Neural progenitor cell (in vitro differentiated cells): ENCODE data around the gene DNTTIP2. TPM values are rescaled to one million over a fixed set of nuclear protein-coding genes. Genes with fewer than 3 reads are reported as not detected.
A peak's percentile ranks its signal among the peaks of the same experiment; 100 is the strongest.
"Not testable (repeated sequence)": the region's sequence is repeated elsewhere in the genome, so short reads cannot be mapped to it uniquely, and the experiment has no call there.

Experiments
- DNase-seq: peaks from one replicate; pipeline ENCODE4 v3.0.0-alpha.2; 2016; ENCODE audit warnings: low spot score
- H2AFZ ChIP-seq: fragments of 200-600 bp; sonication (generic); replicated peaks from 2 replicates; pipeline ENCODE4 v1.6.1; 2016; ENCODE audit warnings: antibody characterized with exemption
- H3F3A ChIP-seq: fragments of 200-600 bp; sonication (generic); 2 replicates; pipeline ENCODE4 v1.6.1; 2016; ENCODE audit warnings: antibody characterized with exemption, low read depth
- H3K27ac ChIP-seq: fragments of 200-600 bp; sonication (generic); 2 replicates; pipeline ENCODE4 v1.5.1; 2016; ENCODE audit warnings: mild to moderate bottlenecking
- H3K27me3 ChIP-seq: fragments of 200-600 bp; sonication (generic); 2 replicates; pipeline ENCODE4 v1.6.1; 2016; ENCODE audit warnings: mild to moderate bottlenecking, moderate library complexity
- H3K36me3 ChIP-seq: fragments of 200-600 bp; sonication (generic); 2 replicates; pipeline ENCODE4 v1.5.1; 2016
- H3K4me1 ChIP-seq: fragments of 200-600 bp; sonication (generic); 2 replicates; pipeline ENCODE4 v1.6.1; 2016; ENCODE audit warnings: mixed run types
- H3K4me2 ChIP-seq: fragments of 200-600 bp; sonication (generic); 2 replicates; pipeline ENCODE4 v1.6.1; 2016
- H3K4me3 ChIP-seq: fragments of 200-600 bp; sonication (generic); 2 replicates; pipeline ENCODE4 v1.5.1; 2016
- H3K79me2 ChIP-seq: fragments of 200-600 bp; sonication (generic); 2 replicates; pipeline ENCODE4 v1.6.1; 2016; ENCODE audit warnings: low read depth
- H3K9ac ChIP-seq: fragments of 200-600 bp; sonication (generic); 2 replicates; pipeline ENCODE4 v1.6.1; 2016
- H3K9me3 ChIP-seq: fragments of 200-600 bp; sonication (generic); 2 replicates; pipeline ENCODE4 v1.5.1; 2016; ENCODE audit warnings: low read depth
- H4K20me1 ChIP-seq: fragments of 200-600 bp; sonication (generic); 2 replicates; pipeline ENCODE4 v1.6.1; 2016; ENCODE audit warnings: low read depth
- H3K27ac Mint-ChIP-seq: 3 replicates; pipeline ENCODE4 v1.8.0; 2021; ENCODE audit warnings: mixed read lengths
- H3K27me3 Mint-ChIP-seq: 2 replicates; pipeline ENCODE4 v1.8.0; 2022; ENCODE audit warnings: low read depth, mild to moderate bottlenecking, inconsistent platforms, moderate library complexity, mixed read lengths; ENCODE audit not compliant: insufficient read depth
- H3K36me3 Mint-ChIP-seq: 3 replicates; pipeline ENCODE4 v1.8.0; 2021; ENCODE audit warnings: mixed read lengths
- H3K4me1 Mint-ChIP-seq: 3 replicates; pipeline ENCODE4 v1.8.0; 2021; ENCODE audit warnings: mixed read lengths
- H3K4me3 Mint-ChIP-seq: 3 replicates; pipeline ENCODE4 v1.8.0; 2021; ENCODE audit warnings: mild to moderate bottlenecking, moderate library complexity, mixed read lengths
- H3K9me3 Mint-ChIP-seq: 3 replicates; pipeline ENCODE4 v1.8.0; 2020; ENCODE audit warnings: mixed read lengths
- EZH2 ChIP-seq: fragments of 200-600 bp; sonication (generic); IDR thresholded peaks from 2 replicates; pipeline ENCODE4 v1.6.1; 2017; ENCODE audit warnings: antibody characterized with exemption, mild to moderate bottlenecking, moderate library complexity
- EZH2phosphoT487 ChIP-seq: fragments of 200-600 bp; sonication (generic); IDR thresholded peaks from 2 replicates; pipeline ENCODE4 v1.6.1; 2017; ENCODE audit warnings: antibody characterized with exemption
- total RNA-seq: library from RNA; depleted of rRNA; stranded (reverse); fragments of >200 nt; gene quantifications from 2 replicates; pipeline ENCODE4 v1.2.3, GENCODE V29; 2015; ENCODE audit warnings: low replicate concordance
- TF ChIP-seq, protein P1 (sequence below): fragments of 200-600 bp; sonication (generic); IDR thresholded peaks from 2 replicates; pipeline ENCODE4 v1.5.1; 2017; ENCODE audit warnings: antibody characterized with exemption, mild to moderate bottlenecking

DNTTIP2 gene
- total RNA-seq, 1 donor from 2014 or later: 62.5 TPM

DNA sequence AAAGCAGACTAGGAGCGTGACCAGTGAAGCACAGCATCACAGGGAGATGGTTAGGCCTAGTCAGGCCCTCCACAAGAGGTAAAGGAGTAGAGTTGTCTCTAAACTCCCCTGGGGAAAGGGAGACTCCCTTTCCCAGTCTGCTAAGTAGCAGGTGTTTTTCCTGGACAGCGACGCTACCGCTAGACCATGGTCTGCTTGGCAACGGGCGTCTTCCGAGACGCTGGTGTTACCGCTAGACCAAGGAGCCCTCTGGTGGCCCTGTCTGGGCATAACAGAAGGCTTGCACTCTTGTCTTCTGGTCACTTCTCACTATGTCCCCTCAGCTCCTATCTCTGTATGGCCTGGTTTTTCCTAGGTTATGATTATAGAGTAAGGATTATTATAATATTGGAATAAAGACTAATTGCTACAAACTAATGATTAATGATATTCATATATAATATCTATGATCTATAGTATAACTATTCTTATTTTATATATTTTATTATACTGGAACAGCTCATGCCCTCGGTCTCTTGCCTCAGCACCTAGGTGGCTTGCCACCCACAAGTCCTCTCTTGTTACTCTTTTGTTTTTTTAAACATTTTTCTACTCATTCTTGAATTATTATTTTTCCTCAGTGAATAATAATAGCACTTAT, 28.2 kb downstream of the DNTTIP2 start:
- Mint-ChIP-seq H3K36me3 (peaks cover 13% of the 10 kb centered on the region), H3K4me1 (peaks cover 10% of the 10 kb centered on the region), H3K9me3 (peaks cover 36% of the 10 kb centered on the region), H3K27me3 (peaks cover 22% of the 10 kb centered on the region)
- not testable (repeated sequence) for H3K79me2 ChIP-seq, H3K27me3 ChIP-seq, H3K9me3 ChIP-seq, H3K9ac ChIP-seq, H3K27ac Mint-ChIP-seq, H4K20me1 ChIP-seq, H3K4me1 ChIP-seq, H3K27ac ChIP-seq, H3K4me3 ChIP-seq, H3K4me3 Mint-ChIP-seq, H3K36me3 ChIP-seq, H2AFZ ChIP-seq, H3K4me2 ChIP-seq
- TF ChIP-seq, protein P1, sequence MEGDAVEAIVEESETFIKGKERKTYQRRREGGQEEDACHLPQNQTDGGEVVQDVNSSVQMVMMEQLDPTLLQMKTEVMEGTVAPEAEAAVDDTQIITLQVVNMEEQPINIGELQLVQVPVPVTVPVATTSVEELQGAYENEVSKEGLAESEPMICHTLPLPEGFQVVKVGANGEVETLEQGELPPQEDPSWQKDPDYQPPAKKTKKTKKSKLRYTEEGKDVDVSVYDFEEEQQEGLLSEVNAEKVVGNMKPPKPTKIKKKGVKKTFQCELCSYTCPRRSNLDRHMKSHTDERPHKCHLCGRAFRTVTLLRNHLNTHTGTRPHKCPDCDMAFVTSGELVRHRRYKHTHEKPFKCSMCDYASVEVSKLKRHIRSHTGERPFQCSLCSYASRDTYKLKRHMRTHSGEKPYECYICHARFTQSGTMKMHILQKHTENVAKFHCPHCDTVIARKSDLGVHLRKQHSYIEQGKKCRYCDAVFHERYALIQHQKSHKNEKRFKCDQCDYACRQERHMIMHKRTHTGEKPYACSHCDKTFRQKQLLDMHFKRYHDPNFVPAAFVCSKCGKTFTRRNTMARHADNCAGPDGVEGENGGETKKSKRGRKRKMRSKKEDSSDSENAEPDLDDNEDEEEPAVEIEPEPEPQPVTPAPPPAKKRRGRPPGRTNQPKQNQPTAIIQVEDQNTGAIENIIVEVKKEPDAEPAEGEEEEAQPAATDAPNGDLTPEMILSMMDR: peak; percentile 59
- peak; percentile 73 for DNase-seq
- H3F3A ChIP-seq: peaks cover 21% of the 10 kb centered on the region

DNA sequence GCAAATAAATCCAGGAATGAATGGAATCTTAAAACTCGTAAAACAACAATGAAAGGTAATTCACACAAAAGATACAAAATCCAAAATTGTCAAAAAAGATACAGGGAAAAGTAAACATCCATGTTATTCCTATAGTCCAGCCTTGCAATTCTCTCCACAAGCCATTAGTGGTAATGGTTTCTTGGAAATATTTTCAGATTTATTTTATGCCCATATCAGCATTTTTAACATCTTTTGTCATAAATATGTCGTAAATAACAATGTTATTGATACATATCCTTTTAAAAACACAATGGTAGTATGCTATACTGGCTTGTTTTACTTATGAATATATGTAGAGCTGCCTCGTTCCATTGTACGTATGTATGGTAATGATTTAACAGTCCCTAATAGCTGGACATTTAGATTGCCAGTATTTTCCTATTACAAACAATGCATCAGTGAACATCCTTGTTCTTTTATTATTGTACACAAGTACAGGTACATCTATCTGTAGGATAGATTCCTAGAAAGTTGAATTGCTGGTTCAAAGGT, 30.6 kb downstream of the DNTTIP2 start:
- H3K79me2 ChIP-seq: no peaks in the 10 kb centered on the region
- no peaks in the 10 kb centered on the region for H3K9me3 ChIP-seq
- no peaks in the 10 kb centered on the region for H4K20me1 ChIP-seq
- peak overlapping the region; percentile 82 for H3K4me2 ChIP-seq
- H3K27me3 Mint-ChIP-seq: peaks cover 24% of the 10 kb centered on the region
- H3K4me3 ChIP-seq: peak overlapping the region; percentile 93
- no peak overlapping the region for H3K27ac ChIP-seq
- no peaks in the 10 kb centered on the region for H3K4me1 ChIP-seq
- no peak for DNase-seq
- peaks cover 13% of the 10 kb centered on the region for H3K36me3 Mint-ChIP-seq
- TF ChIP-seq, protein P1: no peak
- TF ChIP-seq EZH2: no peak
- no peak for TF ChIP-seq EZH2phosphoT487
- peaks cover 21% of the 10 kb centered on the region for H3K9me3 Mint-ChIP-seq
- H2AFZ ChIP-seq: peak overlapping the region; percentile 93
- peaks cover 21% of the 10 kb centered on the region for H3K4me1 Mint-ChIP-seq
- no peak overlapping the region for H3K9ac ChIP-seq
- no peaks in the 10 kb centered on the region for H3K27me3 ChIP-seq
- peak overlapping the region; percentile 96 for H3K4me3 Mint-ChIP-seq
- H3K36me3 ChIP-seq: no peaks in the 10 kb centered on the region
- H3F3A ChIP-seq: peaks cover 21% of the 10 kb centered on the region
- peak overlapping the region; percentile 97 for H3K27ac Mint-ChIP-seq

DNA sequence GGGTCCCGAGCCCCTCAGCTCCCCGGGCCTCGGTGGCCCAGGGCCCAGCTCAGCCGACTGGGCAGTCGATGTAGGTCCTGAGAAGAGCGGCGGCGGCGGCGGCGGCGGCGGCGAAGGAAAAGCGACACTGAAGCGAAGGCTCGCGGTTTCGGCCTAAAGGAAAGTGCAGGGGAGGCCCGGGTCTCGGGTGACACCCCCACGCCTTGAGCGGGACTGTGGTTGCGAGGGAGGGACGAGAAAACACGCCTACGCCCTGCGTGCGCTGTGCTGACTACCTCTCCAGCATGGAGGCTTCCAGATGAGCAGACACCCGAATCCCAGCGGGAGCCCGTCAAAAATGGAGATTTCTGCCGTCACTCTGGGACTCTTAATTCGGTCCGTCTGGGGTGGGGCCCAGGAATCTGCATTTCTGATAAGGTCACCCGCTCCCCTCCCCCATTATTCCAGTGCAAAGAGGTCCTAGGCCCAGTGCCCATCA, 31.2 kb downstream of the DNTTIP2 start:
- H3K27ac Mint-ChIP-seq: peak overlapping the region; percentile 97
- DNase-seq: peak; percentile 86
- H3K9me3 Mint-ChIP-seq: peaks cover 21% of the 10 kb centered on the region
- H3K4me3 Mint-ChIP-seq: peak overlapping the region; percentile 96
- no peaks in the 10 kb centered on the region for H3K27me3 ChIP-seq
- H3K36me3 ChIP-seq: no peaks in the 10 kb centered on the region
- H3K4me1 ChIP-seq: no peaks in the 10 kb centered on the region
- H2AFZ ChIP-seq: peak overlapping the region; percentile 93
- H3K9me3 ChIP-seq: no peaks in the 10 kb centered on the region
- no peaks in the 10 kb centered on the region for H3K79me2 ChIP-seq
- peak overlapping the region; percentile 93 for H3K4me3 ChIP-seq
- peaks cover 13% of the 10 kb centered on the region for H3K36me3 Mint-ChIP-seq
- peaks cover 24% of the 10 kb centered on the region for H3K27me3 Mint-ChIP-seq
- H3K9ac ChIP-seq: no peak overlapping the region
- peaks cover 21% of the 10 kb centered on the region for H3F3A ChIP-seq
- H3K27ac ChIP-seq: no peak overlapping the region
- no peaks in the 10 kb centered on the region for H4K20me1 ChIP-seq
- TF ChIP-seq EZH2: no peak
- TF ChIP-seq EZH2phosphoT487: no peak
- TF ChIP-seq, protein P1: no peak
- peak overlapping the region; percentile 82 for H3K4me2 ChIP-seq
- peaks cover 21% of the 10 kb centered on the region for H3K4me1 Mint-ChIP-seq
